B cell (primary cell): Measurements from ENCODE around the gene NUCB2. TPM values are rescaled to one million over a fixed set of nuclear protein-coding genes. Genes with fewer than 3 reads are reported as not detected.
A peak's percentile ranks its signal among the peaks of the same experiment; 100 is the strongest.

Experiments used
- ATAC-seq: fragments of 200-7000 bp; cut with Tn5 transposase; one replicate; pipeline ENCODE4 v1.10.0; 2021; ENCODE audit warnings: low read depth, mild to moderate bottlenecking, moderate number of reproducible peaks, moderate library complexity
- CTCF ChIA-PET: fragments of 350-600 bp; sonication (Branson Sonifier 250); formaldehyde crosslinking; loops from one replicate; lab custom pipeline; 2021; ENCODE audit warnings: antibody characterized with exemption, inconsistent platforms; lab: Charles Lee
- POLR2A ChIA-PET: fragments of 350-600 bp; sonication (Branson Sonifier 250); formaldehyde crosslinking; loops from one replicate; lab custom pipeline; 2021; ENCODE audit warnings: antibody characterized with exemption; lab: Charles Lee
- DNase-seq: peaks from one replicate; pipeline ENCODE4 v3.0.0; 2013
- H2AFZ ChIP-seq: 2 replicates; pipeline ENCODE4 v1.6.1; 2012; ENCODE audit warnings: mild to moderate bottlenecking, low read depth, low read length; ENCODE audit not compliant: insufficient read depth, poor library complexity, severe bottlenecking
- H3K27ac ChIP-seq, 2 donors: 1 replicate in 1 of 2; 2 replicates in 1 of 2; pipeline ENCODE4 v1.5.1; 2012 to 2013; ENCODE audit warnings: low read length in 2 of 2, mild to moderate bottlenecking in 2 of 2, moderate library complexity in 1 of 2
- H3K27me3 ChIP-seq, 4 experiments: fragments of 200-600 bp in 1 of 4; sonication (generic) in 1 of 4; replicated peaks in 1 of 4; 1 replicate in 2 of 4; 2 replicates in 2 of 4; pipeline versions ENCODE4 v1.6.1 to v1.7.0; 2013 to 2016; ENCODE audit warnings: low read length in 3 of 4, mild to moderate bottlenecking in 2 of 4, mixed read lengths in 1 of 4, moderate library complexity in 1 of 4; ENCODE audit not compliant: insufficient read depth in 4 of 4, control insufficient read depth in 3 of 4; ENCODE audit errors: control extremely low read depth in 1 of 4
- H3K36me3 ChIP-seq, 2 experiments: replicated peaks in 1 of 2; 1 replicate in 1 of 2; 2 replicates in 1 of 2; pipeline versions ENCODE4 v1.6.1 to v1.7.1; 2013; ENCODE audit warnings: low read length in 1 of 2; ENCODE audit not compliant: insufficient read depth in 2 of 2, control insufficient read depth in 1 of 2; ENCODE audit errors: control extremely low read depth in 1 of 2, extremely low read depth in 1 of 2
- H3K4me1 ChIP-seq, 2 donors: fragments of 200-600 bp in 1 of 2; sonication (generic) in 1 of 2; 1 replicate in 1 of 2; 2 replicates in 1 of 2; pipeline versions ENCODE4 v1.5.1 to v1.6.1; 2013 to 2017; ENCODE audit warnings: low read length in 2 of 2; ENCODE audit not compliant: control insufficient read depth in 2 of 2, insufficient read depth in 2 of 2
- H3K4me2 ChIP-seq: replicated peaks from 2 replicates; pipeline ENCODE3; 2012; ENCODE audit warnings: mild to moderate bottlenecking, low read depth, low read length; ENCODE audit not compliant: poor library complexity, severe bottlenecking
- H3K4me3 ChIP-seq, 5 experiments: fragments of 200-600 bp in 1 of 5; sonication (generic) in 1 of 5; 1 replicate in 3 of 5; 2 replicates in 2 of 5; pipeline versions ENCODE4 v1.5.1 to v1.7.0; 2011 to 2016; ENCODE audit warnings: low read length in 4 of 5, mild to moderate bottlenecking in 4 of 5, low read depth in 2 of 5, control low read depth in 1 of 5, moderate library complexity in 1 of 5; ENCODE audit not compliant: insufficient read depth in 1 of 5; ENCODE audit errors: control extremely low read depth in 1 of 5, extremely low read depth in 1 of 5
- H3K79me2 ChIP-seq: fragments of 200-600 bp; sonication (generic); one replicate; pipeline ENCODE4 v1.6.0; 2016; ENCODE audit warnings: low read length; ENCODE audit not compliant: control insufficient read depth, insufficient read depth
- H3K9ac ChIP-seq: fragments of 200-600 bp; sonication (generic); 2 replicates; pipeline ENCODE4 v1.6.1; 2017; ENCODE audit warnings: mild to moderate bottlenecking, low read length, moderate library complexity
- H3K9me3 ChIP-seq, 3 donors: one replicate each; pipeline versions ENCODE4 v1.6.1 to v1.7.1; 2013; ENCODE audit warnings: low read length in 2 of 3; ENCODE audit not compliant: control insufficient read depth in 2 of 3, insufficient read depth in 1 of 3; ENCODE audit errors: control extremely low read depth in 1 of 3
- H4K20me1 ChIP-seq: 2 replicates; pipeline ENCODE4 v1.6.0; 2012; ENCODE audit warnings: mild to moderate bottlenecking, low read length; ENCODE audit not compliant: insufficient read depth, control insufficient read depth, poor library complexity, severe bottlenecking
- H3K27ac Mint-ChIP-seq: one replicate; pipeline ENCODE4 v1.8.0; 2021; ENCODE audit warnings: mixed read lengths
- H3K27me3 Mint-ChIP-seq: one replicate; pipeline ENCODE4 v1.8.0; 2021; ENCODE audit warnings: mixed read lengths
- H3K4me1 Mint-ChIP-seq: one replicate; pipeline ENCODE4 v1.8.0; 2021; ENCODE audit warnings: mixed read lengths
- H3K4me3 Mint-ChIP-seq: one replicate; pipeline ENCODE4 v1.8.0; 2021; ENCODE audit warnings: mixed read lengths
- H3K9me3 Mint-ChIP-seq: one replicate; pipeline ENCODE4 v1.8.0; 2022; ENCODE audit warnings: mixed read lengths; ENCODE audit not compliant: insufficient read depth
- EZH2 ChIP-seq: IDR thresholded peaks from 2 replicates; pipeline ENCODE4 v1.6.1; 2012; ENCODE audit warnings: borderline replicate concordance, low read depth, mild to moderate bottlenecking, moderate library complexity, low read length; ENCODE audit not compliant: insufficient read depth, poor library complexity, severe bottlenecking
- WGBS: methylation state at CpG from one replicate; pipeline ENCODE4 v1.1.5; 2013; ENCODE audit warnings: missing lambda C conversion rate; ENCODE audit not compliant: insufficient coverage; 5-methylcytosine and 5-hydroxymethylcytosine counted together
- intact Hi-C: fragments of 100-400 bp; cut with micrococcal nuclease; formaldehyde crosslinking; loops from one replicate; pipeline ENCODE4 v1.10.0; 2022
- polyA plus RNA-seq: library from polyadenylated mRNA; depleted of rRNA; stranded (reverse); fragments of >200 nt; gene quantifications from 2 replicates; pipeline ENCODE4 v1.2.3, GENCODE V29; 2012
- total RNA-seq, 2 donors: library from RNA; stranded (reverse); fragments of 120-200 nt in 1 of 2; gene quantifications; 1 replicate in 1 of 2; 2 replicates in 1 of 2; pipeline versions ENCODE4 v1.2.3 to v1.2.4, GENCODE V29; 2013 to 2022
- TF ChIP-seq, protein P1 (sequence below): fragments of 200-600 bp; IDR thresholded peaks from one replicate; pipeline ENCODE4 v1.8.0; 2022; ENCODE audit warnings: antibody characterized with exemption, mild to moderate bottlenecking

Gene NUCB2
- total and polyA plus RNA-seq, 2 donors (not counting 1 experiment from before 2014, with no cell fraction given), result 1.8 to 6.8 TPM

DNA sequence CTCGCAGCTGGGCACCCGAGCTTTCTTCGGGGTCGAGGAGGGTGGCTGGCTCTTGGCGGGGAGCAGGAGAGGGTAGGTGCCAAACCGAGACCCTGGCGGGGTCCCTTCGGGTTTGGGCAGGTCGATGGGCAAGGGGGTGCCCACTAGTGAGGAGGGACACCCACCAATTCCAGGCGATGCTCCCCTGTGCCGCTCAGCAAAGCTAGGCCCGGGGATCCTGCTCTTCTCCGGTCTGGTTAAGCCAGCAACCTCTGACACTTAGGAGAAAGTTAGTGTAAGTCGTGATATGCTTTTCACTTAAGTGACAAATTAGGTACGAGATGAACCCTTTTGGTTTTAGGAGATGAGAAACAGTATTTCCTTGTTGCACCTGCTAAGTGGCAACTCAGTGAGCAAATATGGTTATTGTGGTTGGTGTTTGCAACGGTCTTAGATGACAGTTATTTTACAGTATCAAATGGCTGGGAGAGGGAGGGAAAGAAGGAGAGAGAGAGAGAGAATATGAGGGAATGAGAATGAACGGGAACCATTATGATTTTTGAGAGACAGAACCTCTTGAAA lies 565 bp downstream of the NUCB2 start:
- Histone ChIP-seq H3K9ac (peak overlapping the region; percentile 85), H3K79me2 (no peaks in the 10 kb centered on the region), H3K9me3 (no peaks in the 10 kb centered on the region), H3K27ac (peak overlapping the region; percentile 45 to 64), H3K4me3 (peak overlapping the region; percentile 50 to 89 (median 78)), H3K4me2 (peak overlapping the region; percentile 91), H4K20me1 (no peaks in the 10 kb centered on the region), H2AFZ (peak overlapping the region; percentile 99), H3K27me3 (no peaks in the 10 kb centered on the region), H3K4me1 (peaks cover 8 to 14% of the 10 kb centered on the region in 2 donors), H3K36me3 (no peaks in the 10 kb centered on the region)
- Mint-ChIP-seq H3K4me3 (peak overlapping the region; percentile 95), H3K27ac (peak overlapping the region; percentile 5), H3K27me3 (no peaks in the 10 kb centered on the region), H3K9me3 (no peaks in the 10 kb centered on the region), H3K4me1 (peaks cover 20% of the 10 kb centered on the region)
- ChIA-PET CTCF (interaction anchor here (0.5 to 1.4 kb wide), 4 partner anchors 48 to 154 kb away, joined by 3 to 5 read pairs (median 4); no protein-coding TSS in a partner anchor), POLR2A (interaction anchor here (0.7 kb wide), 1 partner anchor 16 kb away, joined by 3 read pairs; no protein-coding TSS in a partner anchor)
- under 1% methylated on average over 14 of the region's 17 CpGs for WGBS
- no peak for ATAC-seq
- DNase-seq, result no peak
- intact Hi-C loops, result loop anchor here (2.0 kb wide), 2 partner anchors 76 to 538 kb away; partner anchors contain the start of gene C11orf58
- TF ChIP-seq, protein P1, sequence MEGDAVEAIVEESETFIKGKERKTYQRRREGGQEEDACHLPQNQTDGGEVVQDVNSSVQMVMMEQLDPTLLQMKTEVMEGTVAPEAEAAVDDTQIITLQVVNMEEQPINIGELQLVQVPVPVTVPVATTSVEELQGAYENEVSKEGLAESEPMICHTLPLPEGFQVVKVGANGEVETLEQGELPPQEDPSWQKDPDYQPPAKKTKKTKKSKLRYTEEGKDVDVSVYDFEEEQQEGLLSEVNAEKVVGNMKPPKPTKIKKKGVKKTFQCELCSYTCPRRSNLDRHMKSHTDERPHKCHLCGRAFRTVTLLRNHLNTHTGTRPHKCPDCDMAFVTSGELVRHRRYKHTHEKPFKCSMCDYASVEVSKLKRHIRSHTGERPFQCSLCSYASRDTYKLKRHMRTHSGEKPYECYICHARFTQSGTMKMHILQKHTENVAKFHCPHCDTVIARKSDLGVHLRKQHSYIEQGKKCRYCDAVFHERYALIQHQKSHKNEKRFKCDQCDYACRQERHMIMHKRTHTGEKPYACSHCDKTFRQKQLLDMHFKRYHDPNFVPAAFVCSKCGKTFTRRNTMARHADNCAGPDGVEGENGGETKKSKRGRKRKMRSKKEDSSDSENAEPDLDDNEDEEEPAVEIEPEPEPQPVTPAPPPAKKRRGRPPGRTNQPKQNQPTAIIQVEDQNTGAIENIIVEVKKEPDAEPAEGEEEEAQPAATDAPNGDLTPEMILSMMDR, result no peak
- no peak for TF ChIP-seq EZH2

DNA sequence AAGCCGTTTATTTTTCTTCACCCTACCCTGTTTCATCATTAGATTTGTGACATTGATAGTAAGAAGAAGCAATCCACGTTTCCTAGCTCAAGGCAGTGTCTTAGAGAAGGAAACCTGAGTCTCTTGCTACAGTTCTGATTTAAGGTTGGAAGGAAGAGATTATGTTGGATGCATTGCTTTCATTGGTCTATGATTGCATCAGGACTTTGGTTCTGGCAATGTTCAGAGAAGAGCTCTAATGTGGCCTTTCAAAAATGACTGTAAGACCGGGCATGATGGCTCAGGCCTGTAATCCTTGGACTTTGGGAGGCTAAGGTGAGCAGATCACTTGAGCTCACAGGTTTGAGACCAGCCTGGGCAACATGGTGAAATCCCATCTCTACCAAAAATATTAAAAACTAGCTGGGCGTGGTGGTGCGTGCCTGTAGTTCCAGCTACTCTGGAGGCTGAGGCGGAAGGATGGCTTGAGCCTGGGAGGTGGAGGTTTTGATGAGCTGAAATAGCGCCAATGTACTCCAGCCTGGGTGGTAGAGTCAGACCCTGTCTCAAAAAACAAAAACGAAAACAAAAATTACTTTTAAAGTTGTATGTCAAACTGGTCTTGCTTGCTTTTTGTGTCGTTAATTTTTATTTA lies 4.1 kb downstream of the NUCB2 start:
- no peak overlapping the region for H3K4me3 ChIP-seq
- H3K4me1 ChIP-seq, result peaks cover 6 to 11% of the 10 kb centered on the region in 2 donors
- H2AFZ ChIP-seq, result no peak overlapping the region
- H3K4me2 ChIP-seq, result no peak overlapping the region
- TF ChIP-seq, protein P1, result no peak
- TF ChIP-seq EZH2, result no peak
- intact Hi-C loops, result no loop called here
- no peak overlapping the region for H3K27ac ChIP-seq
- ChIA-PET CTCF (no interaction called here), POLR2A (no interaction called here)
- no peaks in the 10 kb centered on the region for H3K9me3 Mint-ChIP-seq
- H3K27me3 Mint-ChIP-seq, result no peaks in the 10 kb centered on the region
- no peaks in the 10 kb centered on the region for H4K20me1 ChIP-seq
- no peak overlapping the region for H3K9ac ChIP-seq
- no peak for ATAC-seq
- WGBS, result 89% methylated on average over 5 of the region's 9 CpGs
- H3K79me2 ChIP-seq, result no peaks in the 10 kb centered on the region
- peaks cover 16% of the 10 kb centered on the region for H3K4me1 Mint-ChIP-seq
- no peaks in the 10 kb centered on the region for H3K9me3 ChIP-seq
- H3K36me3 ChIP-seq, result peaks cover 0 to 1% of the 10 kb centered on the region in 2 experiments
- H3K27ac Mint-ChIP-seq, result no peak overlapping the region
- DNase-seq, result no peak
- H3K4me3 Mint-ChIP-seq, result no peak overlapping the region
- no peaks in the 10 kb centered on the region for H3K27me3 ChIP-seq
